Measurements from ENCODE around the gene CXCL16.

The CXCL16 gene

GRCh38 chr17:4739122-4740024, at the start of gene CXCL16, which contains the start of gene ZMYND15:
CXCL16 (minus strand) TSS chr17:4739928; CDS start chr17:4739339, 589 bp downstream.
ZMYND15 (plus strand) TSS chr17:4739833; CDS start chr17:4740549, 716 bp downstream.
- no peak for DNase-seq (ENCODE audit: low read depth)

GRCh38 chr17:4788807-4789700, 49.3 kb upstream of the CXCL16 start, which contains the start of gene GLTPD2:
GLTPD2 (plus strand) TSS chr17:4788964; CDS start chr17:4789012, 48 bp downstream.
- DNase-seq (ENCODE audit: low read depth), result no peak

DNA sequence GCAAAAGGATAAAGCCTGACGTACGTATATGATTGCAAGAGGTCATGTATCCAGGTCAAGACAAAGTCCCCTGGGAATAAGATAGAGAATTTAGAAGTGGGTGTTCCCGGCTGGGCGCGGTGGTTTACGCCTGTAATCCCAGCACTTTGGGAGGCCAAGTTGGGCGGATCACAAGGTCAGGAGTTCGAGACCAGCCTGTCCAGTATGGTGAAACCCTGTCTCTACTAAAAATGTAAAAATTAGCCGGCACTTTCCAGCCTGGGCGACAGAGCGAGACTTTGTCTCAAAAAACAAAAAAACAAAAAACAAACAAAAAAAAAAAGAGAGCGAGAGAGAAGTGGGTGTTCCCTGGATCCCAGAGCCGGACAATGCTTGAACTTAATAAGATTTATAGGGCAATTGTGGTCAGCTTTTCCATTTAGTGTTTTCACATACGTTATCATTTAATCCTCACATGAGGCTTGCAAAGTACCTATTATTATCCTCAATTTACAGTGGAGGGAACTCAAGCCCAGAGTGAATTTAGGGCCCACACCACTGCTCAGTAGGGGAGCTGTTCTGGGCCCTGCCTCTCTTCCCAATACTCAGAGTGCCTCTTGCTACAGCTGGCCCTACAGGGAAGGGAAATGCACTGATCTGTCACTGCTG, 48.6 kb upstream of the CXCL16 start:
- no peak for DNase-seq (ENCODE audit: low read depth)

DNA sequence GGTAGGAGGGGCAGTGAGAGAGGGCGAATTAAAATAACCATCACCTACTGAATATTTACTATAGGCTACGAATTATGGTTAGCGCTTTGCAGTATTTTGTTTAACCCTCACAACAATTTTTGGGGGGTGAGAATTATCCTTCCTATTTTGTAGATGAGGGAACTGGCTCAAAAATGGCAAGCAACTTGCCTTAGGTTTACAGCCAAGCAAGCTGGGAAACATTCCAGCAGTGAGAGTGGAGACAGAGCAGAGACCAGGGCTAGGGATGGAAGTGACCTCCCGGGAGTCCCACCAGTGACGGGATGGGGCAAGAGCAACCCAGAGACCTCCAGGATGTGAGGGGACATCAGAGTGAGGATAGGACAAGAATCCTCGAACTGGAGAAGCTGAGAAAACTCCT, 46.8 kb upstream of the CXCL16 start:
- DNase-seq (ENCODE audit: low read depth), result no peak

DNA sequence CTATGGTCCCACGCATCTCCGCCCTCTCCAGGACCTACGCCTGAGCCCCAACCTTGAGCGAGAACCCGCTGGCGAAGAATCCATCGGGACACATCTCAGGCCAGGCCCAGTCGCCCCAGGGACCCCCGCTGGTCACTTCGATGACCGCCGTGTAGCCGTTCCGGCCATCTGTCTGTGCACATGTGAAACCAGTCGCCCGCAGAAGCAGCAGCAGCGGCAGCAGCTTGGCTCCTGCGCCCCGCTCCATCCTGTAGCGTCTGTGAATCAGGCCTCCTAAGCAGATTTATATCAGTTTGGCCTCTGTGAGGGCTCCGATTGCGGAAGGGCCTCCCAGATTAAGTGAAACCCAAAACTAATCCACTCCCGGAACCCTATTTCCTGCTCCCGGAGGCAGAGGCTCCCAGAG, 46.4 kb upstream of the CXCL16 start, which contains the start of gene VMO1:
VMO1 (minus strand) TSS at position 259 of the 406 bp plus-strand sequence; CDS start at position 247, 12 bp downstream.
- DNase-seq (ENCODE audit: low read depth), result no peak

DNA sequence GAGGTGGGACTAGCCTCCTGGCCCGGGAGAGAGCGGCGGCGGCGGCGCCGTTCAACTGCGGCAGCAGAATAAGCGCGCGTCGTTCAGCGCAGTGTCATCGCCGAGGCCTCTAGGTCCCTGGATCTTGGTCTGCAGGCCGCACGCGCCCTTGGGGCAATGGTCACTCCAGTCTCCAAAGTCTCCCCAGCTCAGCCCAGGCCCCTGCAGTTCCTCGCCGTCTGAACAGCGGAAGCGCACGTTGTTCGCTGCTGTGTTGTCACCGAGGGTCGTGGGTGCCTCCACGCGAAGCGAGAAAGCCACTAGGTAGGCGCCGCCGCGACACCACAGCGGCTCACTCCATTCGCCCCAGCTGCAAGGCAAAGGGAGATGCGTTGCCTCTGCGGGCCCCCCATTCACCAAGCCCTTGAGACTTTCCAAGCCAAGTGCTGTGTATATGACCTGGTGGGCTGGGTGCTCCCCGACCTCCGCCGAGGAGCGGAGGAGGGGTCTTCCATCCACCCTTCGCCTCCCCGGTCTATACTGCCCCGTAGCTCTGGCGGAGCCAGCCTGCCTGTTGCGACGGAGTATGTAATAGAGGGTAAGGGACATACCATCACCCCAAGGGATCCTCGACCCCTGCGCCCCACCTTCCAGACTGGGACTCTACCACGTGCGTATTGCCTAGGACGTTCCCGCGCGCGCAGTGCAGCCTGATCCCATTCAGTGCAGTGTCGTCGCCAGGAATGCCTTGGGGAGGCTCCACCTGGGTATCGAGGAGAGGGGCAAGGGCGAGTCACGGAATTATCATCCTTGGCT, 45.8 kb upstream of the CXCL16 start:
- no peak for DNase-seq (ENCODE audit: low read depth)

DNA sequence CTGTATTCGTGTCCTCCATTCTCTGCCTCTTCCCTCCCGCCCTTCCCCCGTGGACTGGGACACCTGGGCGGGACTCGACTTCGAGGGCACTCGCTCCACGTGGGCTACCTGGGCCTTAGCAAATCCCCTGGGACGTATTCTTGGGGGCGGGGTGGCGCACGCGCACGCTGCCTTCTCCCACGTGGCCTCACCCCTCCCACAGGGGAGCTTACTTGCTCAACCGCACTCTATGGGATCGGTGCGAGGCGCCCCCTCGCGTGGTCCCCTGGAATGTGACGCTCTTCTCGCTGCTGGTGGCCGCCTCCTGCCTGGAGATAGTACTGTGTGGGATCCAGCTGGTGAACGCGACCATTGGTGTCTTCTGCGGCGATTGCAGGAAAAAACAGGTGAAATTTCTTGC, 42.9 kb upstream of the CXCL16 start:
- no peak for DNase-seq (ENCODE audit: low read depth)

DNA sequence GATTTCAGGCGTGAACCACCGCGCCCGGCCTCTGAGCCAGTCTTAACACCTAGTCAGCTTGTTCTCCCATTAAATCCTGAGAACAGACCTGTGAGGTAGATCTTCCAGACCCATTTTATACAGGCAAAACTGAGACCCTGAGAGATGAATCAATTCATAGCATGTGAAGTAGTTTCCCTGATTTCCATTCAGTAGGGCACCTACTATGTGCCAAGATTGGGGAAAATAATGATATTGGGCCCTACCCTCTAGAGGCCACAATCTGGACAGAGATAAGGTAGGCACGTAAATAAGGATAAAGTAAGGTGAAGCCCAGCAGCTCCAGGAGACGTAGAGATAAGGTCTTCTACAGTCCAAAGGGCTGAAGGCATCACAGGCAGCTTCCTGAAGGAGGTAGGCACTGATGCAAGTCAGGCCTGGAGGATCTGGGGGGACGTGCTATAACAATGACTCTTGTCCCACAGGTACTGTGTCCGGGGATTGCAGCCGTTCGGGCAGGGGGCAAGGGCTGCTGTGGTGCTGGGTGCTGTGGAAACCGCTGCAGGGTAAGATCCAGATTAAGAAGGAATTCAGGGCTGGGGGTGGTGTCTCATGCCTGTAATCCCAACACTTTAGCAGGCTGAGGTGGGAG, 40.7 kb upstream of the CXCL16 start:
- no peak for DNase-seq (ENCODE audit: low read depth)

DNA sequence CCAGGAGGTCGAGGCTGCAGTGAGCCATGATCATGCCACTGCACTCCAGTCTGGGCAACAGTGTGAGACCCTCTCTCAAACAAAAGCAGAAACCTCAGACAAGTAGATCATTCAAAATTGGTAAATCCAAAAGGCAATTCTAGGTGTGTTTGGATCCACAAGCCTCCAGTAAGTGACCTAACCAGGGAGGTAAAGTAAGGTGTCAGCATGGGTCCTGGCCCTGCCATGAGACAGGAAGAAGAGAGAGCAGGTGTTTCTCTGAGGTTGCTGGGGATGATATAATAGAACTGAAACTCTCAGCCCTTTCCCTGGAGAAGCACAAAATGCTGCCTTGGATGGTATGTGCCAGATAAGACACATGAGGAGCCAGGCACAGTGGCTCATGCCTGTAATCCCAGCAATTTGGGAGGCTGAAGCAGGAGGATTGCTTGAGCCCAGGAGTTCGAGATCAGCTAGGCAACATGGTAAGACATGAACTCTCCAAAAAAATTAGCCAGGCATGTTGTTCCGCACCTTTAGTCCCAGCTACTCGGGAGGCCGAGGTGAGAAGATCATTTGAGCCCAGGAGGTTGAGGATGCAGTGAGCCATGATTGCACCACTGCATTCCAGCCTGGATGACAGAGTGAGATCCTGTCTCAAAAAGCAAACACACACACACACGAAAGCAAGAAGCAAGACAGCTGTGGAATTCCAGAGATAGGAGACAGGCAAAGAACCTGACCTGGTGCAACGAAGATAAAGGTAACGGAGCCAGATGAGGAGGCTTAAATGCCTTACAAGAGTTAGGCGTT, 38.4 kb upstream of the CXCL16 start:
- no peak for DNase-seq (ENCODE audit: low read depth)

GRCh38 chr17:4772235-4772613, 32.5 kb upstream of the CXCL16 start:
- no peak for DNase-seq (ENCODE audit: low read depth)

- no peak for DNase-seq (ENCODE audit: low read depth)
These were observed 31.9 kb upstream of the CXCL16 start, which contains the start of gene TM4SF5 for GRCh38 chr17:4771519-4772234. TM4SF5 (plus strand) TSS chr17:4771886; CDS start chr17:4771923, 37 bp downstream.

- DNase-seq (ENCODE audit: low read depth), result no peak
These were observed 29.9 kb upstream of the CXCL16 start for GRCh38 chr17:4769628-4770027.

DNA sequence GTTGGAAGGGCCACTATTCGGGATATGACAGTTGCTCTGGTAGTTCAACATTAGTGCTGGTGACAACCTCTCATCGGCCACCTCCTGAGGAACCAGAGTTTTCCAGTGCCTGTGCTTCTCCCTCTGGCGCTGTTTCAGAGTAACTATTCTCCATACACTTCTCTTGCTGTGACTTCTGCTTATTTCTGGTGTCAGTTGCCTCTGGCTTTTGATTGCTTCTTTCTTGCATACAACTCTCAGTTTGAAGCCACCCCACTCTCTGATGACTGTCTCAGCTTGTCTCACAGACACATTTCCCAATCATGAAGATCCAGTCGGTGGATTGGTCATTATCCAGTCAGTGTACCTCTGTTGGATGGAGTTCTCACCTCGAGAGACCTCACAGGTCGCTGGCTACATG, 28.6 kb upstream of the CXCL16 start:
- no peak for DNase-seq (ENCODE audit: low read depth)

DNA sequence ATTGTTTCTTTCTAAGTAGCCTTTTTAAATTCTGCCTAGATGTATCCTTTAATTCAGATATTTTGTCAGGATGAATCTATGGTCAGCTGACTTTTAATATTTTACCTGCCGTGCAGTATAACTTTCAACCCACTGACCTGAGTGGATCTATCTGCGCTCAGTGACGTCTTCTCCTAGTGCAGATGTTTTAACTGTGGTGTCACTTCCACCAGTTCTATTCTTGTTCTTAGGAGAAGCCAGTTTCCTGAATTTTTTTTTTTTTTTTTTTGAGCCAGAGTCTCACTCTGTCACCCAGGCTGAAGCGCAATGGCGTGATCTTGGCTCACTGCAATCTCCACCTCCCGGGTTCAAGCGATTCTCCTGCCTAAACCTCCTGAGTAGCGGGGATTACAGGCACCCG, 27.0 kb upstream of the CXCL16 start:
- DNase-seq (ENCODE audit: low read depth), result no peak

DNA sequence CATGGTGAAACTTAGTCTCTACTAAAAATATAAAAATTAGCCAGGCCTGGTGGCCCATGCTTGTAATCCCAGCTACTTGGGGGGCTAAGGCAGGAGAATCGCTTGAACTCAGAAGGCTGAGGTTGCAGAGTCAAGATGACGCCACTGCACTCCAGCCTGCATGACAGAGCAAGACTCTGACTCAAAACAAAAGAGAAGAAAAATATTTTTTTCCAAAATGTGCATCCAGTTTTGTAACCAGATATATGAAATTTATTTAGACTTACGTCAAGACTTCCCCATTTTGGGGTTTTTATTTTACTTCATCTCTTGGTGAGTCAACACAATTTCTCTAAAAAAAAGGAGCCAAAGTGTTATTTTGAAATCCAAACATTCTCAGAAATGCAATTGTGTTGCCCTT, 26.5 kb upstream of the CXCL16 start:
- no peak for DNase-seq (ENCODE audit: low read depth)

GRCh38 chr17:4764595-4764994, 24.9 kb upstream of the CXCL16 start:
- no peak for DNase-seq (ENCODE audit: low read depth)

DNA sequence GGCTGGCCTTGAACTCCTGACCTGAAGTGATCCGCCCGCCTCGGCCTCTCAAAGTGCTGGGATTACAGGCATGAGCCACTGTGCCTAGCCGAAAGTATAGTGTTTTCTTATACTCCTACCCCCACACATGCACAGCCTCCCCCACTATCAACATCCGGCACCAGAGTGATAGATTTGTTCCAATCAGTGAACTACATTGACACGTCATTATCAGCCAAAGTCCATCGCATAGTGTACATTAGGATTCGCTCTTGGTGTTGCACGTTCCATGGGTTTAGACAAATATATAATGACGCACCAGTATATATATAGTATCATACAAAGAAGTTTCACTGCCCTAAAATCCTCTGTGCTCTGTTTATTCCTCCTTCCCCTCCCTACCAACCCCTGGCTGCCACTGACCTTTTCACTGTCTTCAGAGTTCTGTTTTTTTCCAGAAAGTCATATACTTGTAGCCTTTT, 20.1 kb upstream of the CXCL16 start:
- DNase-seq (ENCODE audit: low read depth), result no peak

GRCh38 chr17:4753392-4753791, 13.7 kb upstream of the CXCL16 start:
- no peak for DNase-seq (ENCODE audit: low read depth)

- DNase-seq (ENCODE audit: low read depth), result no peak
These were observed 12.2 kb upstream of the CXCL16 start for GRCh38 chr17:4751932-4752331.

All from HS-27A (cell line).